OCI-LY3 (cell line): ENCODE measurements around the gene CRELD2.

ENCODE experiments used
- H2AFZ ChIP-seq: fragments of 200-600, 300-600 bp; shearing (Covaris generic); 2 replicates; pipeline ENCODE4 v1.6.0; 2014; ENCODE audit warnings: antibody characterized with exemption, low read depth, low read length
- H3K27ac ChIP-seq: fragments of 200-600, 300-600 bp; sonication (generic); 2 replicates; pipeline ENCODE4 v1.5.1; 2014; ENCODE audit warnings: mild to moderate bottlenecking, low read length, moderate library complexity, mixed read lengths
- H3K27me3 ChIP-seq: fragments of 200-600, 300-600 bp; sonication (generic); 2 replicates; pipeline ENCODE4 v1.6.1; 2014; ENCODE audit warnings: low read depth, low read length, mixed read lengths
- H3K36me3 ChIP-seq: fragments of 200-600, 300-600 bp; sonication (generic); replicated peaks from 2 replicates; pipeline ENCODE3; 2014; ENCODE audit warnings: low read depth, low read length, mixed read lengths
- H3K4me1 ChIP-seq: fragments of 300-600, 200-600 bp; sonication (generic); 2 replicates; pipeline ENCODE4 v1.6.1; 2014; ENCODE audit warnings: low read length, mixed read lengths
- H3K4me2 ChIP-seq: fragments of 200-600, 300-600 bp; sonication (generic); 2 replicates; pipeline ENCODE4 v1.6.1; 2014; ENCODE audit warnings: low read length, mixed read lengths
- H3K4me3 ChIP-seq: fragments of 300-600, 200-600 bp; sonication (generic); 2 replicates; pipeline ENCODE4 v1.5.1; 2014; ENCODE audit warnings: antibody characterized with exemption, mild to moderate bottlenecking, low read length, moderate library complexity
- H3K79me2 ChIP-seq: fragments of 300-600, 200-600 bp; shearing (Covaris generic); 2 replicates; pipeline ENCODE4 v1.6.1; 2014; ENCODE audit warnings: mild to moderate bottlenecking, low read length, mixed read lengths
- H3K9ac ChIP-seq: fragments of 300-600, 200-600 bp; shearing (Covaris generic); 2 replicates; pipeline ENCODE4 v1.6.0; 2014; ENCODE audit warnings: mild to moderate bottlenecking, low read length, moderate library complexity
- H3K9me3 ChIP-seq: fragments of 200-600, 300-600 bp; shearing (Covaris generic); 2 replicates; pipeline ENCODE4 v1.6.1; 2014; ENCODE audit warnings: low read length, mixed read lengths; ENCODE audit not compliant: insufficient read depth
- H4K20me1 ChIP-seq: fragments of 200-600, 300-600 bp; sonication (generic); 2 replicates; pipeline ENCODE4 v1.6.1; 2016; ENCODE audit warnings: low read length, mixed read lengths; ENCODE audit not compliant: insufficient read depth
- EZH2phosphoT487 ChIP-seq: fragments of 200-600 bp; shearing (Covaris generic); IDR thresholded peaks from 2 replicates; pipeline ENCODE4 v1.6.1; 2018; ENCODE audit warnings: antibody characterized with exemption, mixed run types, low read depth
- TF ChIP-seq, protein P1 (sequence below): fragments of 200-600, 300-600 bp; sonication (generic); IDR thresholded peaks from 2 replicates; pipeline ENCODE4 v1.5.1; 2014; ENCODE audit warnings: antibody characterized with exemption, low read length, low read depth

CRELD2 gene

DNA sequence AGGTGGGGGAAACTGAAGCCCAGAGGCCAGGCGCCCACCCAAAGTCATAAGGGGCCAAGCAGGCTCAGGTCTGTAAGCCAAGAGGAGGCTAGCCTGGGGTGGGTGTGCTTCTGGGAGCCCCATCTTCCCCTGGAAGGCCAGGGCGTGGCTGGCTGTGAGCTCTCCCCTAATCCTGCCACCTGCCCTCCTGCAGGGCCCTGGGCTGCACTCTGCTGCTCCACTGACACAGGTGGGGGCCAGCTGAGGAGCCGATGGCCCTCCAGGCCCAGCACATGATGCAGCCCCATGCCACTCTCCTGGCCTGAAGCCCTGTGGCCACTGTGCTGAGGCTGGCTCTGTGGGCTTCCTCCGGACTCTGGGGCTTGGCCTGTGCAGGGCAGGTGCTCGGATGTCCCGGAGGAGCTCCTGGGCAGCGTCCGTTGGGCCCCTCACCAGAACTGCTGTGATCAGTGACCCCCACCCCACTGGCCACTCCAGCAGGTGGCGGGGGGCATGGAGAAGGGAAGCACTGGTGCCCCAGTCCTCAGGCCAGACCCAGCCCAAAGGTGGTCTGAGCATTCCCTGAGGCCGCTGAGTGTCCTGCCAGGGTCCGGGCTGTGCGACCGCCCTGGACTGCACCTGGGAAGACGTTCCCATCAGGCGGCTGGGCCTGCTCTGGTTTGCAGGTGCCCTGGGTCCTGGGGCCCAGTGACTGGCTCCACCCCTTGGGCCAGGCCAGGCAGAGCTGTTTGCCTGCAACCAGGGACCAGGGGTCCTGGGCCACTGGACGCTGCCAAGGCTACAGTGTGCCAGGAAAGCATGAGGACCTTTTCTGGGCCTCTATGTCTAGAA, 50.6 kb downstream of the CRELD2 start:
- Histone ChIP-seq H3K9me3 (no peaks in the 10 kb centered on the region), H4K20me1 (peaks cover 18% of the 10 kb centered on the region), H3K27ac (no peak overlapping the region), H3K79me2 (peaks cover 15% of the 10 kb centered on the region), H3K36me3 (peaks cover 2% of the 10 kb centered on the region), H3K27me3 (no peaks in the 10 kb centered on the region), H3K9ac (no peak overlapping the region), H3K4me1 (peaks cover 35% of the 10 kb centered on the region), H3K4me3 (no peak overlapping the region), H2AFZ (no peak overlapping the region), H3K4me2 (no peak overlapping the region)
- TF ChIP-seq, protein P1, sequence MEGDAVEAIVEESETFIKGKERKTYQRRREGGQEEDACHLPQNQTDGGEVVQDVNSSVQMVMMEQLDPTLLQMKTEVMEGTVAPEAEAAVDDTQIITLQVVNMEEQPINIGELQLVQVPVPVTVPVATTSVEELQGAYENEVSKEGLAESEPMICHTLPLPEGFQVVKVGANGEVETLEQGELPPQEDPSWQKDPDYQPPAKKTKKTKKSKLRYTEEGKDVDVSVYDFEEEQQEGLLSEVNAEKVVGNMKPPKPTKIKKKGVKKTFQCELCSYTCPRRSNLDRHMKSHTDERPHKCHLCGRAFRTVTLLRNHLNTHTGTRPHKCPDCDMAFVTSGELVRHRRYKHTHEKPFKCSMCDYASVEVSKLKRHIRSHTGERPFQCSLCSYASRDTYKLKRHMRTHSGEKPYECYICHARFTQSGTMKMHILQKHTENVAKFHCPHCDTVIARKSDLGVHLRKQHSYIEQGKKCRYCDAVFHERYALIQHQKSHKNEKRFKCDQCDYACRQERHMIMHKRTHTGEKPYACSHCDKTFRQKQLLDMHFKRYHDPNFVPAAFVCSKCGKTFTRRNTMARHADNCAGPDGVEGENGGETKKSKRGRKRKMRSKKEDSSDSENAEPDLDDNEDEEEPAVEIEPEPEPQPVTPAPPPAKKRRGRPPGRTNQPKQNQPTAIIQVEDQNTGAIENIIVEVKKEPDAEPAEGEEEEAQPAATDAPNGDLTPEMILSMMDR: no peak
- TF ChIP-seq EZH2phosphoT487: no peak

GRCh38 chr22:49969751-49970527, 51.5 kb downstream of the CRELD2 start:
- Histone ChIP-seq H3K9me3 (no peaks in the 10 kb centered on the region), H3K27ac (peak overlapping the region; percentile 48), H3K4me1 (peaks cover 35% of the 10 kb centered on the region), H2AFZ (no peak overlapping the region), H3K27me3 (no peaks in the 10 kb centered on the region), H3K4me2 (peak overlapping the region; percentile 65), H3K79me2 (peaks cover 13% of the 10 kb centered on the region), H3K36me3 (no peaks in the 10 kb centered on the region), H4K20me1 (peaks cover 9% of the 10 kb centered on the region), H3K9ac (no peak overlapping the region), H3K4me3 (0 out of 2 replicates have a peak overlapping the region, but pooled peaks have one; percentile 28)
- TF ChIP-seq, protein P1: no peak
- TF ChIP-seq EZH2phosphoT487: no peak

DNA sequence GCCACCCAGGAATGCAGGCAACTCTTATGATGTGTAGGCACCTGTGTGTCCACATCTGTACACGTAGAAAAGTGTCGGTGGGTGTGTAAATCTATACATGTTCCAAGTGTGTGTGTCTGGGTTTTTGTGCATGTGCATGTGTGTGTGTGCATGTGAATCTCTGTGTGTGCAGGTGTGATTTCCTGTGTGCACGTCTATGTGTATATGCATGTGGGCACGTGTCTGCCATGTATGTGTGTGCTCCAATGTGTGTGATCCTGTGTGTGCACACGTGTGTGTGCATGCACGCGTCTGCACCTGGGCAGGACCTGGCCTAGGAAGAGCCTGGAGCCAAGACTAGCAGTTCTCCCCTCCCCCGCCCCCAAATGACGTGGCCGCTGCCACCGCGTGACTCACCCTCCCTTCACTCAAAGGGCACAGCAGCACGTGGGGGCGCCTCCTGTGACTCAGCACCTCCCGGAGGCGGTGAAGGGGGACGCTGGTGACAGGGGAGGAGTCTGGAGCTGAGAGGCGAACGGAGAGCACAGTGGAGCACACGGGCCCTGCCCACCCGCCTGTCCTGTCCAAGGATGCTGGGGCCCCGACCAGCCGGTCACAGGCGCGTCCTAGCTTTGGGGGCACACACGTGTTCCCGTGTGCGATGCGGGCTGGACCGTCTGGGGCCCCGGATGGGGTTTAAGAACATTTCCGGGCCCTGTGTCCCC, 52.2 kb downstream of the CRELD2 start:
- Histone ChIP-seq H2AFZ (no peak overlapping the region), H3K27ac (peak overlapping the region; percentile 80), H3K79me2 (peaks cover 13% of the 10 kb centered on the region), H3K36me3 (no peaks in the 10 kb centered on the region), H3K4me2 (peak overlapping the region; percentile 65), H4K20me1 (peaks cover 2% of the 10 kb centered on the region; the same call in 1 of the 2 replicates), H3K9me3 (no peaks in the 10 kb centered on the region), H3K27me3 (no peaks in the 10 kb centered on the region), H3K4me1 (peaks cover 40% of the 10 kb centered on the region), H3K9ac (peak overlapping the region; percentile 79), H3K4me3 (peak overlapping the region; percentile 89)
- TF ChIP-seq, protein P1: no peak
- no peak for TF ChIP-seq EZH2phosphoT487
